ENCODE results near the gene CABP7. TPM values are rescaled to one million over a fixed set of nuclear protein-coding genes. Genes with fewer than 3 reads are reported as not detected.

Gene CABP7
- total RNA-seq, 1 experiment from 2014 or later: not detected

DNA sequence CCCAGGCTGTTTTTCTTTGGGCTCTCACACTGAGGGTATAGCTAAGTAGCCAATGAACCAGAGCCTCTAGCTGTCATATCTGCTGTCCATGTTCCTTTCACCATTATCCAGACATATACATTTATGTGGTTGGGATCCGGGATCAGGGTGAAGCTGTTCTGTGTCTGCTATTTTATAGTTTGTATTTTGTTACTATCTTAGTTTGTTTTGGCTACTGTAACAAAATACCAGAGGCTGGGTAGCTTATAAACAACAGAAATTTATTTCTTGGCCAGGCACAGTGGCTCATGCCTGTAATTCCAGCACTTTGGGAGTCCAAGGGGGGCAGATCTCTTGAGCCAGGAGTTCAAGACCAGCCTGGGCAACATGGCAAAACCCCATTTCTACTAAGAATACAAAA is 40.5 kb upstream of the CABP7 start:
- H3K4me1 Mint-ChIP-seq (ENCODE audit: low read depth, unreplicated experiment): no peaks in the 10 kb centered on the region
- DNase-seq: no peak
- intact Hi-C loops (cut with micrococcal nuclease; ENCODE audit: unreplicated experiment): no loop called here
- CTCF ChIA-PET: interaction anchor here (0.6 kb wide), 1 partner anchor 192 kb away, joined by 4 read pairs; no protein-coding TSS in a partner anchor
- H3K4me3 Mint-ChIP-seq (ENCODE audit: low read depth, unreplicated experiment): no peak overlapping the region
- no TSS peak for BruUV-seq (replicated peaks)
- no peak overlapping the region for H3K27ac Mint-ChIP-seq (ENCODE audit: unreplicated experiment)
- no peaks in the 10 kb centered on the region for H3K9me3 Mint-ChIP-seq (ENCODE audit: low read depth, unreplicated experiment)
- peaks cover 23% of the 10 kb centered on the region for H3K36me3 Mint-ChIP-seq (ENCODE audit: insufficient read depth, unreplicated experiment)
- H3K27me3 Mint-ChIP-seq (ENCODE audit: unreplicated experiment): no peaks in the 10 kb centered on the region
- TF ChIP-seq CTCF (IDR thresholded peaks at IDR 0.05; ENCODE audit: unreplicated experiment): no peak

GRCh38 chr22:29683536-29683935 is 36.3 kb upstream of the CABP7 start:
- intact Hi-C loops (cut with micrococcal nuclease; ENCODE audit: unreplicated experiment): no loop called here
- Mint-ChIP-seq H3K27ac (ENCODE audit: unreplicated experiment) (no peak overlapping the region), H3K4me1 (ENCODE audit: low read depth, unreplicated experiment) (no peaks in the 10 kb centered on the region), H3K36me3 (ENCODE audit: insufficient read depth, unreplicated experiment) (peaks cover 25% of the 10 kb centered on the region), H3K27me3 (ENCODE audit: unreplicated experiment) (no peaks in the 10 kb centered on the region), H3K4me3 (ENCODE audit: low read depth, unreplicated experiment) (no peak overlapping the region), H3K9me3 (ENCODE audit: low read depth, unreplicated experiment) (no peaks in the 10 kb centered on the region)
- BruUV-seq (replicated peaks): no TSS peak
- DNase-seq: no peak
- no peak for TF ChIP-seq CTCF (IDR thresholded peaks at IDR 0.05; ENCODE audit: unreplicated experiment)
- CTCF ChIA-PET: no interaction called here

GRCh38 chr22:29684244-29684643 is 35.6 kb upstream of the CABP7 start:
- Mint-ChIP-seq H3K27me3 (ENCODE audit: unreplicated experiment) (no peaks in the 10 kb centered on the region), H3K36me3 (ENCODE audit: insufficient read depth, unreplicated experiment) (peaks cover 26% of the 10 kb centered on the region), H3K9me3 (ENCODE audit: low read depth, unreplicated experiment) (no peaks in the 10 kb centered on the region), H3K4me3 (ENCODE audit: low read depth, unreplicated experiment) (no peak overlapping the region), H3K27ac (ENCODE audit: unreplicated experiment) (no peak overlapping the region), H3K4me1 (ENCODE audit: low read depth, unreplicated experiment) (no peaks in the 10 kb centered on the region)
- DNase-seq: no peak
- TF ChIP-seq CTCF (IDR thresholded peaks at IDR 0.05; ENCODE audit: unreplicated experiment): no peak
- CTCF ChIA-PET: no interaction called here
- intact Hi-C loops (cut with micrococcal nuclease; ENCODE audit: unreplicated experiment): no loop called here
- BruUV-seq (replicated peaks): no TSS peak

DNA sequence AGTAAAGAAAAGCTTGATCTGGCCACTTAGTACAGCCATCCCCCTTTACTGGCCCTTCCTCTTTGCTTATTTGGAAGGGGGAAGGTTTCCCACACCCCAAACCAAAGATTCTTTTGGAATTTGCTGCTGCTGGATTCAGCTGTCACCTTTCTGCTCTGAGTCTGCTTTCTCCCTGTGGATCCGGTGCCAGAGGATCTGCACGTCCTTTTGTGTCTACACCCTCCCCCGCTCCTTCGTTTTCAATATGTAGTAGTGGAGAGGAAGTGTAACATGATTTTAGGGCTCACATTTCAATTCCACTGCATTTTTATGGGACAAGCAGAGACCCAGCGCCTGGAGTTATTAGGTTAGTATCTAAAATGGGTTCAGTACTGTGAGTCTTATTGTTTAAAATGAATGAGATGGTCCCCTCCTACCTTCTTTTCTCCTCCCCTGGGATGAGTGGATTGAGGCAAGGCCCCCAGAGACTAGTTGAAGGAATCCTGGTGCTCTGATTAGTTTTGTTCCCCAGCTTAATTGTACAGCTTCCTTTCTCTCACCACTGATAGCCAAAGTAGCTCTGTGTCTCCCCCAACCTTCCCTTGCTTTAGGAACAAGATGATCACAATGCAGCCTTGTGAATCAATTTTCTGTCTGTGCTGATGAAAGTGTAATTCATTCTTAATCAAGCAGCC is 30.5 kb upstream of the CABP7 start:
- TF ChIP-seq CTCF (IDR thresholded peaks at IDR 0.05; ENCODE audit: unreplicated experiment): no peak
- BruUV-seq (replicated peaks): no TSS peak
- intact Hi-C loops (cut with micrococcal nuclease; ENCODE audit: unreplicated experiment): no loop called here
- Mint-ChIP-seq H3K4me1 (ENCODE audit: low read depth, unreplicated experiment) (no peaks in the 10 kb centered on the region), H3K9me3 (ENCODE audit: low read depth, unreplicated experiment) (no peaks in the 10 kb centered on the region), H3K27ac (ENCODE audit: unreplicated experiment) (no peak overlapping the region), H3K36me3 (ENCODE audit: insufficient read depth, unreplicated experiment) (peaks cover 27% of the 10 kb centered on the region), H3K27me3 (ENCODE audit: unreplicated experiment) (no peaks in the 10 kb centered on the region), H3K4me3 (ENCODE audit: low read depth, unreplicated experiment) (no peak overlapping the region)
- CTCF ChIA-PET: interaction anchor here (0.6 to 3.5 kb wide), 8 partner anchors 27 to 400 kb away, joined by 4 to 25 read pairs (median 5); no protein-coding TSS in a partner anchor
- no peak for DNase-seq

All from Calu3 (cell line).